ENCODE results near the gene TMIGD2. TPM values are rescaled to one million over a fixed set of nuclear protein-coding genes. Genes with fewer than 3 reads are reported as not detected.

Gene TMIGD2
- total RNA-seq, 6 donors from 2014 or later, result 0.30 to 1.9 (median 1.3) TPM; not detected in 1

DNA sequence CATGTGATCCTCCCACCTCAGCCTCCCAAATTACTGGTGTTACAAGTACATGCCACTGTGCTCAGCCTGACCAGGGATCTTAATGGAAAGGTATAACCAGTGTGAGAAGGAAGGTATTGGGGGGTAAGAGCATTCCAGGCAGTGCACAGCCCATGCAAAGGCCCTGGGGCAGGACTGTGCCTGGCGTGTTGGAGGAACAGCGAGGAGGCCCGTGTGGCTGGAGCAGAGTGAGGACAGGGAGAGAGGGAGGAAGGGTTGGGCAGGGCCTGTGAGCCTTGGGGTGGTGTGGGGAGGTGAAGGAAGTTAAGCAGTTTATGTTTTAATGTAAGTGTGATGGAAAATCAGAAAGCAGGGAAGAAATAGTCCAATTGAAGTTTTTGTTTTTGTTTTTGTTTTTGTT, 1.6 kb downstream of the TMIGD2 start:
- DNase-seq (no peak), ATAC-seq (ENCODE audit: low FRiP score in 2 of 2) (no peak)
- no peak overlapping the region for H3K27ac ChIP-seq
- no peaks in the 10 kb centered on the region for H3K36me3 ChIP-seq
- 83 to 88% methylated on average over 3 of the region's 3 CpGs for WGBS, 2 donors
- no peaks in the 10 kb centered on the region for H3K9me3 ChIP-seq
- TF ChIP-seq POLR2AphosphoS5 (IDR thresholded peaks at IDR 0.05), result no peak
- TF ChIP-seq, protein P1, sequence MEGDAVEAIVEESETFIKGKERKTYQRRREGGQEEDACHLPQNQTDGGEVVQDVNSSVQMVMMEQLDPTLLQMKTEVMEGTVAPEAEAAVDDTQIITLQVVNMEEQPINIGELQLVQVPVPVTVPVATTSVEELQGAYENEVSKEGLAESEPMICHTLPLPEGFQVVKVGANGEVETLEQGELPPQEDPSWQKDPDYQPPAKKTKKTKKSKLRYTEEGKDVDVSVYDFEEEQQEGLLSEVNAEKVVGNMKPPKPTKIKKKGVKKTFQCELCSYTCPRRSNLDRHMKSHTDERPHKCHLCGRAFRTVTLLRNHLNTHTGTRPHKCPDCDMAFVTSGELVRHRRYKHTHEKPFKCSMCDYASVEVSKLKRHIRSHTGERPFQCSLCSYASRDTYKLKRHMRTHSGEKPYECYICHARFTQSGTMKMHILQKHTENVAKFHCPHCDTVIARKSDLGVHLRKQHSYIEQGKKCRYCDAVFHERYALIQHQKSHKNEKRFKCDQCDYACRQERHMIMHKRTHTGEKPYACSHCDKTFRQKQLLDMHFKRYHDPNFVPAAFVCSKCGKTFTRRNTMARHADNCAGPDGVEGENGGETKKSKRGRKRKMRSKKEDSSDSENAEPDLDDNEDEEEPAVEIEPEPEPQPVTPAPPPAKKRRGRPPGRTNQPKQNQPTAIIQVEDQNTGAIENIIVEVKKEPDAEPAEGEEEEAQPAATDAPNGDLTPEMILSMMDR (IDR thresholded peaks at IDR 0.05), result no peak
- no peak for TF ChIP-seq POLR2A (IDR thresholded peaks at IDR 0.05)
- TF ChIP-seq EP300 (IDR thresholded peaks at IDR 0.05), result no peak
- no peak overlapping the region for H3K4me3 ChIP-seq
- peaks cover 0 to 14% (median 3%) of the 10 kb centered on the region in 4 donors for H3K27me3 ChIP-seq
- H3K4me1 ChIP-seq, result peaks cover 0 to 6% (median 5%) of the 10 kb centered on the region in 4 donors

DNA sequence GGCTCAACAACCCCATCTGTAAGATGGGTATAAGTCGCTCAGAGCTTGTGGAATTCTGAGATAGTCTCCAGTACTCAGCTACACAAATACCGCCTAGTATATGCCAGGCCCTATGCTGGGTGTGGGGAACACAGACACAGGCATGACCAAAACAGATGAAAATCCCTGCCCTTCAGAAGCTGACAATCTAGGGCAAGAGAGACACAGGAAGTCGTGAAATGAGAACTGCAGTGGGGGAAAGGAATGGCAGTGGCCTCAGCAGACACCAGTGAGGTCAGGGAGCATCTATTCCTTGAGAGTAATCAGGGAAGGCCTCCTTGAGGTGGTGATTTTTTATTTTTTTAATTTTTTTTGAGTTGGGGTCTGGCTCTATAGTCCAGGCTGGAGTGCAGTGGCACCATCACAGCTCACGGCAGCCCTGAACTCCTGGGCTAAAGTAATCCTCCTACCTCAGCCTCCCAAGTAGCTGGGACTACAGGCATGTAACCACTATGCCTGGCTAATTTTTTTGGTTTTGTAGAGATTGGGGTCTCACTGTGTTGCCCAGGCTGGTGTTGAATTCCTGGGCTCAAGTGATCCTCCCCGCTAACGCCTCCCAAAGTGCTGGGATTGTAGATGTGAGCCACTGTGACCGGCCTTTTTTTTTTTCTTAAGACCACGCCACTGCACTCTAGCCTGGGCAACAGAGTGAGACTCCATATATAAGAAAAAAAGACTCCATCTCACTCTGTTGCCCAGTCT, 3.2 kb downstream of the TMIGD2 start:
- H3K27ac ChIP-seq, result no peak overlapping the region
- no peak for TF ChIP-seq POLR2AphosphoS5 (IDR thresholded peaks at IDR 0.05)
- TF ChIP-seq EP300 (IDR thresholded peaks at IDR 0.05), result no peak
- no peak for TF ChIP-seq POLR2A (IDR thresholded peaks at IDR 0.05)
- TF ChIP-seq, protein P1 (IDR thresholded peaks at IDR 0.05), result no peak
- peaks cover 0 to under 1% (median 0%) of the 10 kb centered on the region in 4 donors for H3K27me3 ChIP-seq
- DNase-seq (no peak), ATAC-seq (ENCODE audit: low FRiP score in 2 of 2) (no peak)
- 79 to 91% methylated on average over 7 to 8 of the region's 8 CpGs for WGBS, 2 donors
- no peaks in the 10 kb centered on the region for H3K9me3 ChIP-seq
- H3K4me3 ChIP-seq, result no peak overlapping the region
- no peaks in the 10 kb centered on the region for H3K4me1 ChIP-seq
- H3K36me3 ChIP-seq, result no peaks in the 10 kb centered on the region

DNA sequence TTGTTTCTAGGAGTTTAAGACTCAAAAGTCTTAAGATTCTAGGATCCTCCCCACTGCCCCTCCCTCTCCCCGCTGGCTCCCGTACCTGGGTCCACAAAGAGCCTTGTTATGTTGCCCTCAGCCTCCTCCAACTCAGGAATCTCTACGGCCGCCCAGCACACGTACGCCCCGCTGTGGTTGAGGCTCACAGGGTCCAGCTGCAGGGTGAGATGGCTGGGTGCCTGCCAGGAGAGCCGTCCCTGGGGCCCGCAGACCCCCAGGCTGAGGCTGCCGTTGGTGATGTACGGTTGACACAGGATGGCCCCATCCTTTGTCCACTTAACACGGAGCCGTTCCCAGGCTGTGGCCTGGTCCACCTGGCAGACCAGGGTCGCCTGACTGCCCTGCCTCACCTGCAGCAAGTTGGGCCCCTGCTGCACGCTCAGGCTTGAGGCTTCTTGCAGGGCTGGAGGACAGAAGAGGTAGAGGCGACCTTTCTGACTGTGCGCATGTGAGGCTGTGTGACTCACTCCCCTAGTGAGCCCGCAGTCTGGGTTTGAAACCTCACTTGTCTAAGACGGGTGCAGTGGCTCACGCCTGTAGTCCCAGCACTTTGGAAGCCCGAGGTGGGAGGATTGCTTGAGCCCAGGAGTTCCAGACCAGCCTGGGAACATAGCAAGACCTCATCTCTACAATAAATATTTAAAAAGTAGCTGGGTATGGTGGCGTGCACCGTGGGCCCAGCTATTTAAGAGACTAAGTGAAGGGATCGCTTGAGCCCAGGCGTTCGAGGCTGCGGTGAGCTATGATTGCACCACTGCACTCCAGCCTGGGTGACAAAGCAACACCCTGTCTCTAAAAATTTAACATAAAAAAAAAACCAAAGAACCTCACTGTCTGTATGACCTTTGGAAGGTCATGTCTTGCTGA, 4.0 kb downstream of the TMIGD2 start:
- Histone ChIP-seq H3K9me3 (no peaks in the 10 kb centered on the region), H3K27me3 (no peaks in the 10 kb centered on the region), H3K36me3 (no peaks in the 10 kb centered on the region), H3K27ac (no peak overlapping the region), H3K4me3 (no peak overlapping the region), H3K4me1 (no peaks in the 10 kb centered on the region)
- TF ChIP-seq POLR2AphosphoS5 (IDR thresholded peaks at IDR 0.05) (no peak), POLR2A (IDR thresholded peaks at IDR 0.05) (no peak), EP300 (IDR thresholded peaks at IDR 0.05) (no peak)
- TF ChIP-seq, protein P1 (IDR thresholded peaks at IDR 0.05), result no peak
- DNase-seq, result peak in 1 of 2 donors; percentile 61
- WGBS, 2 donors, result 71 to 76% methylated on average over 12 to 27 of the region's 27 CpGs
- ATAC-seq (ENCODE audit: low FRiP score in 2 of 2), result no peak

DNA sequence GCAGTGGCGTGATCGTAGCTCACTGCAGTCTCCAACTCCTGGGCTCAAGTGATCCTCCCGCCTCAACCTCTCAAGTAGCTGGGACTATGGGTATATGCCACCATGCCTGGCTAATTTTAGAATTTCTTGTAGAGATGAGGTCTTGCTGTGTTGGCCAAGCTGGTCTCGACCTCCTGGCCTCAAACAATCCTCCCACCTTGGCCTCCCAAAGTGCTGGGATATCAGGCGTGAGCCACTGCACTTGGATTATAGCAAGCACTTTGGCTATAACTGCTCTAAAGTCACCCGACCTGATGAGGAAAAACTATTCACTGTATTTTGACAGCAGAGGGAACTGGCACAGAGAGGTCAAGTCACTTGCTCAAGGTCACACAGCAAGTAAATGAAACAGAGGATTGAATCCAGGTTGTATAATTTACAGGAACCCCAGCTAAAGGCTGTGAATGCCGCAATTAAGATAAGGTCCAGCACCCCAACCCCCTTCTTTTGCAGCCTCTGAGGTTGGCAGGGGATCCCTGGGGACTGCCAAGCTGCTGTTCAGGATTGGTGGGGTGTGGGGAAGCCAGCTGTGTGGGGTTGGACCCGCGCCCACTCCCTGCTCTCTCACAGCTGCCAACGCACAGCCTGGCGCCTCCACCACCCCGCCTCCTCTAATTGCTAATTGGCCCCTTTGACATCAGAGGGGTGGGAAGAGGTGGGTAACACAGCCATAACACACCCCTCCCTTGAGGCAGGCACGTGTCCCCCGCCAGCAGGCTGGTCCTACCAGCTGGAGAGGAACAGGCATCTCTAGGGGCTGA, 6.0 kb downstream of the TMIGD2 start:
- ATAC-seq (ENCODE audit: low FRiP score in 2 of 2), result no peak
- H3K27ac ChIP-seq, result no peak overlapping the region
- DNase-seq, result no peak
- WGBS, 2 donors, result 41 to 58% methylated on average over 10 to 14 of the region's 14 CpGs
- H3K36me3 ChIP-seq, result no peaks in the 10 kb centered on the region
- H3K9me3 ChIP-seq, result no peaks in the 10 kb centered on the region
- no peaks in the 10 kb centered on the region for H3K4me1 ChIP-seq
- no peak overlapping the region for H3K4me3 ChIP-seq
- TF ChIP-seq POLR2A (IDR thresholded peaks at IDR 0.05) (no peak), EP300 (IDR thresholded peaks at IDR 0.05) (no peak), POLR2AphosphoS5 (IDR thresholded peaks at IDR 0.05) (no peak)
- TF ChIP-seq, protein P1 (IDR thresholded peaks at IDR 0.05), result no peak
- H3K27me3 ChIP-seq, result no peaks in the 10 kb centered on the region
